BE2C (cell line): Measurements from ENCODE around the gene PPARA. TPM values are rescaled to one million over a fixed set of nuclear protein-coding genes. Genes with fewer than 3 reads are reported as not detected.
A peak's percentile ranks its signal among the peaks of the same experiment; 100 is the strongest.

ENCODE experiments used
- DNase-seq: peaks from one replicate; pipeline ENCODE4 v3.0.0-alpha.2; 2020
- H3K27me3 ChIP-seq: fragments of 250-450 bp; sonication (Bioruptor Pico); 2 replicates; pipeline ENCODE4 v1.5.1; 2020; ENCODE audit warnings: mild to moderate bottlenecking
- H3K36me3 ChIP-seq: fragments of 250-450 bp; sonication (Bioruptor Pico); 2 replicates; pipeline ENCODE4 v1.5.1; 2020; ENCODE audit warnings: mild to moderate bottlenecking
- H3K4me1 ChIP-seq: fragments of 250-450 bp; sonication (Bioruptor Pico); 2 replicates; pipeline ENCODE4 v1.5.1; 2020
- H3K4me3 ChIP-seq: 2 replicates; pipeline ENCODE4 v1.5.1; 2011; ENCODE audit warnings: low read depth, low read length
- H3K9me3 ChIP-seq: fragments of 250-450 bp; sonication (Bioruptor Pico); 2 replicates; pipeline ENCODE4 v1.5.1; 2020
- CTCF ChIP-seq: IDR thresholded peaks from 2 replicates; pipeline ENCODE4 v1.5.1; 2012; ENCODE audit warnings: mild to moderate bottlenecking, low read depth, low read length
- polyA plus RNA-seq: library from polyadenylated mRNA; unstranded; fragments of >200 nt; gene quantifications from one replicate; pipeline ENCODE4 v1.2.1, GENCODE V29; 2012; ENCODE audit warnings: low read depth, missing spikeins; ENCODE audit not compliant: insufficient read length, insufficient read depth

Gene PPARA
- polyA plus RNA-seq, result 2.6 TPM

GRCh38 chr22:46150034-46150654, at the start of gene PPARA:
Gene PPARA (plus strand): TSS chr22:46150526. CDS start chr22:46198384, 47,858 bp downstream.
- Histone ChIP-seq H3K4me1 (no peaks in the 10 kb centered on the region), H3K36me3 (no peaks in the 10 kb centered on the region), H3K9me3 (no peaks in the 10 kb centered on the region), H3K27me3 (no peaks in the 10 kb centered on the region), H3K4me3 (peak within 1 kb of the TSS; percentile 83)
- peak; percentile 91 for DNase-seq
- no peak for TF ChIP-seq CTCF

- H3K36me3 ChIP-seq, result peaks cover 98% of the 10 kb centered on the region
- no peak overlapping the region for H3K4me3 ChIP-seq
- no peak for DNase-seq
- no peaks in the 10 kb centered on the region for H3K27me3 ChIP-seq
- no peaks in the 10 kb centered on the region for H3K9me3 ChIP-seq
- TF ChIP-seq CTCF, result no peak
- H3K4me1 ChIP-seq, result peaks cover 92% of the 10 kb centered on the region
Observed at GRCh38 chr22:46102159-46102558, 48.2 kb upstream of the PPARA start.

DNA sequence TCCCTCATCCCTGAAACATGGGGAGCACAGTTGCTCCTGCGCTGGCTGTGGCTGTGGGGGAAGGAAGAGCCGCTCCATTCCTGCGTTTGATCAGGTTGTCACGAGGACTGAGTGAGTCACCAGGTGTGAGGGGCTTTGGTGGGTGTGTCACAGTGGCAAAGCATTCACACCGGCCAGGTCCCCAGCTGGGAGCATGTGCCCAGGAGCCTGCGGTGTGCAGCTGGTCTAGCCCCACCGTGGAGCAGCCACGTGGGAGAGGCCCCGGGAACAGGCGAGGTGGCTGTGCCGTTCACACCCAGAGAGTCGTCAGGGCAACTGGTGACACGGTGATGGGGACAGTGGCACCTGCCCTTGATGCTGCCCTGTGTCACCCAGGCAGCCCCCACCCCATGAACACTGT, 47.6 kb upstream of the PPARA start:
- no peak for TF ChIP-seq CTCF
- H3K36me3 ChIP-seq, result peaks cover 97% of the 10 kb centered on the region
- DNase-seq, result no peak
- no peak overlapping the region for H3K4me3 ChIP-seq
- H3K9me3 ChIP-seq, result no peaks in the 10 kb centered on the region
- H3K27me3 ChIP-seq, result no peaks in the 10 kb centered on the region
- H3K4me1 ChIP-seq, result peaks cover 93% of the 10 kb centered on the region

GRCh38 chr22:46103181-46103580, 47.1 kb upstream of the PPARA start:
- TF ChIP-seq CTCF, result no peak
- peaks cover 93% of the 10 kb centered on the region for H3K4me1 ChIP-seq

DNA sequence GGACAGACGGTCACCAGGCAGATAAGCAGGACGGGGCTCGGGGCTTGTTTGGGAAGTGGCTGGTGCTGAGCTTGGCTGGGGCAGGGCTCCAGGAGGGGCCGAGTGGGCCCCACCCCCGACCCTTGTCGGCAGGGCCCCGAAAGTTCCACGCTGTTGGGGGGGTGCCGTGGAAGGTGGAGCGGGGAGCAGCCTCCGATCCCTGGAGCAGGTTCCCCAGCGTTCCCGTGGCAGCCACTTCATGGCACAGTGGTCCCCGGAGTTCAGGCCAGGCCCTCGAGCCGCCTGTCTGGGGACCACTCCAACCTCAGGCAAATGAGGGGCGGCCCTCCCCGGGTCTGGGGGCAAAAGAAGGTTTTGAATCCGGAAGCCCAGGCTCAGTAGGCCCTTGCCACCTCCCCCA, 46.7 kb upstream of the PPARA start:
- no peak overlapping the region for H3K4me3 ChIP-seq
- H3K36me3 ChIP-seq, result peaks cover 95% of the 10 kb centered on the region
- no peaks in the 10 kb centered on the region for H3K27me3 ChIP-seq
- no peak for TF ChIP-seq CTCF
- no peaks in the 10 kb centered on the region for H3K9me3 ChIP-seq
- no peak for DNase-seq
- peaks cover 95% of the 10 kb centered on the region for H3K4me1 ChIP-seq

More at GRCh38 chr22:46103181-46103580, 47.1 kb upstream of the PPARA start:
- H3K27me3 ChIP-seq, result no peaks in the 10 kb centered on the region
- H3K9me3 ChIP-seq, result no peaks in the 10 kb centered on the region
- H3K4me3 ChIP-seq, result no peak overlapping the region
- peaks cover 95% of the 10 kb centered on the region for H3K36me3 ChIP-seq
- DNase-seq, result no peak

GRCh38 chr22:46104170-46104880, 46.0 kb upstream of the PPARA start:
- Histone ChIP-seq H3K9me3 (no peaks in the 10 kb centered on the region), H3K27me3 (no peaks in the 10 kb centered on the region), H3K36me3 (peaks cover 95% of the 10 kb centered on the region), H3K4me1 (peaks cover 95% of the 10 kb centered on the region), H3K4me3 (no peak overlapping the region)
- no peak for TF ChIP-seq CTCF
- DNase-seq, result peak; percentile 82
